CD4-positive, alpha-beta T cell treated with Interleukin-17A for 1 hour (primary cell): ENCODE data around the gene CZIB.
A peak's percentile ranks its signal among the peaks of the same experiment; 100 is the strongest.

Experiments used
- DNase-seq: peaks from one replicate; pipeline ENCODE4 v3.0.0-alpha.2; 2020

Gene CZIB

GRCh38 chr1:53220171-53220961 lies at the start of gene CZIB:
Gene CZIB (minus strand): TSS chr1:53220634. CDS start chr1:53220575, 59 bp downstream.
- peak; percentile 93 for DNase-seq

- DNase-seq, result no peak
These were observed 49.7 kb upstream of the CZIB start for GRCh38 chr1:53270107-53270506.

DNA sequence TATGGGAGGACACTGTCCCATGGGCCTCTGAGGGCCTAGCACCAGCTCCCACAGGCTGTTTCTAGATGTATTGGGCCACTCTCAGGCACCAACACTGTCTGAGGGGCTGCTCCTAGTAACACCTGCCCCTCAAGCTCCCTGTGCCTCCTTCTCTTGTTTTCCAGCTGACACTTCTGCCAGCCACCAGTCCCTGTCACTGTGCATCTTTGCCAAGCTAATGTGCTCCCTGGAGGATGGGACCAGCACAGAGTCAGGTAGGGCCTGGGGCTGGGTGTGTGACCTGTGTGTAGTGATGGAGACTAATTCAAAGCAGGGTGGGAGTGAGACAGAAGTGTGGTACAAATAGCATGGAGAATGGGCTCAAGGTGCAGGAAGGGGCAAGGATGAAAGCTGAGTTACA lies 47.3 kb upstream of the CZIB start:
- DNase-seq, result no peak

GRCh38 chr1:53266038-53266437 lies 45.6 kb upstream of the CZIB start:
- DNase-seq, result no peak

GRCh38 chr1:53265581-53265980 lies 45.1 kb upstream of the CZIB start:
- DNase-seq, result no peak

GRCh38 chr1:53264048-53264447 lies 43.6 kb upstream of the CZIB start:
- DNase-seq, result no peak

DNA sequence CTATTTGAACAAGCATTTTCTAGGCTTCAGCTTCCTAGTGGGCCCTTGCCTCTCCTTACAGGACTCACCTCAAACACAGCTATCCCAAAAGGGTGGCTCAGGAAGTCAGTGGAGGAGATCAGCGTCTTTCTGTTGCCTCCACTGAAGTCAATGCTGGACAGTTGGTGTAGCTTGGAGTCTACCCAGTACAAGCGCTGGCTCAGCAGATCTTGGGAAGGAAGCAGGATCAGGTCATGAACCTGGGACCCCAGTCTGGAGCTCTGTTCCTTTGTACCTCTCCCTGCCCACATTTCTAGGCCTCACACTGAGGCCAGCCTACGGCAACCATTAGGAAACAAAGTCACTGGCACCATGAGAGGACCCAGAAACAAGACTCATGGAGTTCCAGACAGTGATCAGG lies 41.6 kb upstream of the CZIB start:
- no peak for DNase-seq

- no peak for DNase-seq
These were observed 40.3 kb upstream of the CZIB start for GRCh38 chr1:53260631-53261247.

GRCh38 chr1:53259932-53260331 lies 39.5 kb upstream of the CZIB start:
- no peak for DNase-seq

DNA sequence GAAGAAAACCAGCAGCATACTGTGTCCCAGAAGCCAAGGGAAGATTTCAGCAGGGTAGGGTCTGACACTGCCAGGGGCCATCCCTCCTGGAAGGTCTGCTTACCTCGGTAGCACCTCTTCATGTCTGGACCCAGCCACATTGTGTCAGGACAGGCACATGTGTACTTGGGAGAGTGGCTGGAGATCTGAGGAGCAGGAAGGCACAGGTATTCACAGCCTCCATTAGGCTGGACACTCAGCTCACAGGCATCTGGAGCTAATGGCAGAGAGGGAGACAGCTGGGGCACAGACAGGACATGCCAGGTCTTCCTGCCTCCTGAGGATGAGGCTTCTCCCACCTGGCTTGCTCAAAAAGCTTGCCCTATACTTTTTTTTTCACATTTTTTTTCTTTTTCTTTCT lies 37.8 kb upstream of the CZIB start:
- DNase-seq, result no peak

- no peak for DNase-seq
These were observed 37.1 kb upstream of the CZIB start for GRCh38 chr1:53257454-53258081.

GRCh38 chr1:53256511-53257453 lies 36.3 kb upstream of the CZIB start:
- DNase-seq, result no peak

GRCh38 chr1:53255031-53255430 lies 34.6 kb upstream of the CZIB start:
- DNase-seq, result no peak

DNA sequence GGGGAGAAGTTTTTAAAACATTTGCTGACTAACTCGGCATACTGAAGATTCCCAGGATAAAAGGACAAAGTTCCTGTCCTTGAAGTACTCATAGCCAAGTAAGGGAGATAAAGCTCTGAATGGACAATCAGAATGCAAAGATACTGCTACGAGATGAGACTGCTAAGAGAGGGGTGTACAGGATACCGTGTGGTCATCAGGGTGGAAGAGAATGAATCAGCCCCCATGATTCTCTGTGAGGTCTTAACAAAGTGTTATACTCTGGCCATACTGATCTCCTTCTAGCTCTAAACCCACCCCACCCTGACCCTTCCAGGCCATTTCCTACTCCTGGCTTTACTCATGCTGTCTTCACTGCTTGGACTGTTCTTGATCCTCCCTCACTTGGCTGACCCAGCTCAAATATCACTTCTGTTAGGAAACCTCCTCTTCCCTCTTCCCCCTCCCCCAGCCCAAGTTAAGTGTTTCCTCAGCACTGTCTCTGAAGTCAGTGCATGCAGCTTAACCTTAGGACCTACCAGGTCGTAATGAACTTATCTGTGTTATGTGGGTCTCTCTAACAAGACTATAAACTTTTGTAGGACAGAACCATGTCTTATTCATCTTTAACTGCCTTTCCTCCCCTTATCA lies 33.7 kb upstream of the CZIB start:
- no peak for DNase-seq

- DNase-seq, result no peak
These were observed 29.9 kb upstream of the CZIB start for GRCh38 chr1:53250325-53250724.

DNA sequence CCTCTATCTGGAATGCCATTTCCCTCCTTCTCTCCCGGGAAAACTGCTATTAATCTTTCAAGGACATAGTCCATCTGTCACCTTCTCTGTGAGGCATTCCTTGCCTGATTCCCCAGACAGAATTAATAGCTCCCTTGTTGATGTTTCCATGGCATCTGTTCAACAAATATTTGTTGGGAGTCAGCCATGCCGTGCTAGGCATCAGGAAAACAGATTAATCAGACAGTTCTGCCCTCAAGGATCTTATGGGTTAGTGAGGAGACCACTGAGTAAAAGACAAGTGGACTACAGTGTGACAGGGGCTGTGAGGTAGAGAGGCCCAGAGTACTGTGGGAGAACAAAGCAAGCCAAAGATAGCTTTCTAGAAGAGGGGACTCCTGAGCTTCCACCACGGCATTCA lies 29.3 kb upstream of the CZIB start:
- DNase-seq, result no peak

DNA sequence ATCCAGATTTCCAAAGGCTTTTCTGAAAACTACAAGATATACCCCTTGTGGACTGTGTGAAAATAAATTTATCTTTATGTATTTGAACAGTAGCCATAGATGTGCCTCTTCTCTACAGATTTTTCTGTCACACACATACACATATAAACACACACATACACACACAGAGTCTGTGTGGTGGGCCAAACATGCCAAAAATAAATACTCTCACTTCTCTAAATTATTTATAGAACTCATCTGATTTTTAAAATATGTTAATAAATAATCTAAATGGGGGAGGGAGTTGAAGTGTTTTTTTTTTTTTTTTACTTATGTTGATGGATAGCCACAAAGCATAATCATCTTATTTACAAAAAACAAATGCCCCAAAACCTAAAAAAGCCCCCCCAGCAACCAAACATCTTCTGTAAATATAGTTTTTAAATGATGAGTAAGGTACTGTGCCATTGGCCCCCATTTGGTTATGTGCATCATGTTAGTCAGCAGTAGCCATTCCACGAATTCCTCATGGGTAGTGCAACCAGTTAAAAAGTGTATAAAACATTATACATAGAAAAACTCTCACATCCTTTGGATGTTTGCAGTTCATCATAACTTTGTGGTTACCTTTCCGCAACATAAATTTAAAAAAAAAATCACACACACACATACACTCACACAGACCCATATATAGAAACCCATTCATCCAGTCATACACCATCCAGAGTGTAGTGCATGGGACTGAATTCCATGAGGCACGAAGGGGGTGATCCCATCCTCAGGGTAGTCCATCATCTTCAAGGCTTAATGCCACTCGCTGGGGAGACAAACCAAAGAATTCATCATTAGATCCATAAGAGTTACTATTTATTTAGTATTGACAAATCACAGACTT lies 26.1 kb upstream of the CZIB start:
- no peak for DNase-seq

DNA sequence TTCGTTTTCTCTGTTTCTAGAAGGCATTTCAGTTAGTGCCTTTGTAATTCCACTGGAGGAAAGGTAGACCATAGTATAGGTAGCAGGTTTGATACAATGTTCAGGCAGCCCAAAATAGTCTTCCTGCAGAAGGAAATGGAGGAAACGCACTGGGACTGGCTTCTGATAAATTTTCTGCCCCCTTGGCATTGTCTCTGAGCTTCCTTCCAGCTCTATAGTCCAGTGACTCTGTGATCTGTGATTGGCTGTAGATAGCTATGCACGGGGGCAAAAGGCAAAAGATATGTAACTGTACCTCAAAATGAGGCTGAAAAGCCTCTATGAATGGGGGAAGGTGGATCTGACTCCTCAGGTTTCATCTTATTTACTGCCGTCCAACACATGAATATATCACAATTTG lies 23.7 kb upstream of the CZIB start:
- no peak for DNase-seq

GRCh38 chr1:53242381-53242780 lies 21.9 kb upstream of the CZIB start:
- no peak for DNase-seq

DNA sequence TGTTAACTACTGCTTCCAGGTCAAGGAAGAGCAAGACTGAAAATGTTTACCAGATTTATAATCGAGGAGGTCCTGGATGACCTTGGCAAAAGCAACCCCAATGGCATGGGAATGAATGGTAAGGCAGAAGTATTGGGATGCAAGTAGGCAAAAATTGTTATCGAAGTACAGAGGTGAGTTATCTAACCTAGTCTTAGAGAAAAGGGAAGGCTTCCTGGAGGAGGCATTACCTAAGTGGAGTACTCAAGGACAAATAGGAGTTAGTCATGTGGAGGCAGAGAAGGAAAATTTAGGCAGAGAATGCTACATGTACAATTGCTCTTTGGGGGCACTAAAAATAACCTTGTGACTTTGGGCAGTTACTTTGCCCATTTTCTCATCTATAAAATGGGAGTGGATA lies 21.4 kb upstream of the CZIB start:
- DNase-seq, result no peak
